Parathyroid adenoma (tissue), 2 donors: ENCODE data around the gene PRRC2B.

Experiments
- H2AFZ ChIP-seq: fragments of 300-600 bp; sonication (generic); one replicate; pipeline ENCODE4 v1.7.0; 2017; ENCODE audit warnings: antibody characterized with exemption, mild to moderate bottlenecking
- H3K27ac ChIP-seq: fragments of 300-600 bp; sonication (generic); one replicate; pipeline ENCODE4 v1.7.0; 2017
- H3K27me3 ChIP-seq: fragments of 300-600 bp; sonication (generic); one replicate; pipeline ENCODE4 v1.7.0; 2017; ENCODE audit warnings: low read length; ENCODE audit not compliant: control insufficient read depth, insufficient read depth
- H3K36me3 ChIP-seq: fragments of 300-600 bp; sonication (generic); one replicate; pipeline ENCODE4 v1.7.0; 2017; ENCODE audit warnings: low read length; ENCODE audit not compliant: control insufficient read depth, insufficient read depth
- H3K4me1 ChIP-seq: fragments of 300-600 bp; sonication (generic); one replicate; pipeline ENCODE4 v1.7.0; 2017; ENCODE audit warnings: control low read depth
- H3K4me2 ChIP-seq: fragments of 300-600 bp; sonication (generic); one replicate; pipeline ENCODE4 v1.7.0; 2017; ENCODE audit warnings: low read length
- H3K4me3 ChIP-seq: fragments of 300-600 bp; sonication (generic); one replicate; pipeline ENCODE4 v1.7.0; 2017; ENCODE audit warnings: low read depth, low read length
- H3K79me2 ChIP-seq: fragments of 300-600 bp; sonication (generic); one replicate; pipeline ENCODE4 v1.7.0; 2017; ENCODE audit warnings: control low read depth
- H3K9ac ChIP-seq: fragments of 300-600 bp; sonication (generic); one replicate; pipeline ENCODE4 v1.7.0; 2017; ENCODE audit warnings: mild to moderate bottlenecking
- H3K9me3 ChIP-seq: fragments of 300-600 bp; sonication (generic); one replicate; pipeline ENCODE4 v1.7.0; 2017; ENCODE audit warnings: low read length; ENCODE audit not compliant: control insufficient read depth
- TF ChIP-seq, protein P1 (sequence below): fragments of 300-600 bp; sonication (generic); IDR thresholded peaks from one replicate; pipeline ENCODE4 v1.7.0; 2017; ENCODE audit warnings: antibody characterized with exemption, mild to moderate bottlenecking
- donor health status: primary hyperparathyroidism.

PRRC2B gene

DNA sequence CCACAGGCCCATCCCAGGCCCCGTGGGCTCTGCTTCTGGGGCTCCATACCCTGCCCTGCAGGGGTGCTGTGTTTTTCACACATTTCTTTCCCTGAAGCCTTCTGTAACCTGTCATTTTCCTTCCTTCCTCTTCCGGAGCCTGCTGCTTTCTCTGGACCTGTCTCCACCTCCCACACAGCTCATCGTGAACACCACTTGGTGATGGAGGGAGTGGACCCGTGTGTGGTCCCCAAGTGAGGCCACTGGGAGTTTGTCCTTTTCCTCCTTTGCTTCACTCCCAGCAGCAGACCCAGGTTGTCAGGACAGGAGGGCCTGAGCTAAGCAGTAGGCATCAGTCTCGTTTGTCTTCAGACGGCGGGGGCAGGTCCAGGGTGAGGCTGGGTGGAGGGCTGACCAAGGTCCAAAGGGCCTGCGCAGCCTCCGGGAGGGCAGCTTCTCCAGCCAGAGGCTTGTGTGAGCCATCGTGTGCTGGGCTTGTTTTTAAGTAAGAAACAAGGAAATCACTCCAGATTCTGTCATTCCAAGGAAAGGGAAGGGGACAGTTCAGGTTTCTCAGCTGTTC is 103.0 kb downstream of the PRRC2B start:
- Histone ChIP-seq H3K4me2 (no peak overlapping the region), H3K9me3 (no peaks in the 10 kb centered on the region), H3K27me3 (no peaks in the 10 kb centered on the region), H3K9ac (no peak overlapping the region), H3K4me1 (no peaks in the 10 kb centered on the region), H3K79me2 (no peaks in the 10 kb centered on the region), H3K36me3 (no peaks in the 10 kb centered on the region), H3K4me3 (no peak overlapping the region), H3K27ac (no peak overlapping the region), H2AFZ (no peak overlapping the region)
- TF ChIP-seq, protein P1, sequence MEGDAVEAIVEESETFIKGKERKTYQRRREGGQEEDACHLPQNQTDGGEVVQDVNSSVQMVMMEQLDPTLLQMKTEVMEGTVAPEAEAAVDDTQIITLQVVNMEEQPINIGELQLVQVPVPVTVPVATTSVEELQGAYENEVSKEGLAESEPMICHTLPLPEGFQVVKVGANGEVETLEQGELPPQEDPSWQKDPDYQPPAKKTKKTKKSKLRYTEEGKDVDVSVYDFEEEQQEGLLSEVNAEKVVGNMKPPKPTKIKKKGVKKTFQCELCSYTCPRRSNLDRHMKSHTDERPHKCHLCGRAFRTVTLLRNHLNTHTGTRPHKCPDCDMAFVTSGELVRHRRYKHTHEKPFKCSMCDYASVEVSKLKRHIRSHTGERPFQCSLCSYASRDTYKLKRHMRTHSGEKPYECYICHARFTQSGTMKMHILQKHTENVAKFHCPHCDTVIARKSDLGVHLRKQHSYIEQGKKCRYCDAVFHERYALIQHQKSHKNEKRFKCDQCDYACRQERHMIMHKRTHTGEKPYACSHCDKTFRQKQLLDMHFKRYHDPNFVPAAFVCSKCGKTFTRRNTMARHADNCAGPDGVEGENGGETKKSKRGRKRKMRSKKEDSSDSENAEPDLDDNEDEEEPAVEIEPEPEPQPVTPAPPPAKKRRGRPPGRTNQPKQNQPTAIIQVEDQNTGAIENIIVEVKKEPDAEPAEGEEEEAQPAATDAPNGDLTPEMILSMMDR: no peak

- no peak overlapping the region for H3K4me2 ChIP-seq
- H3K27me3 ChIP-seq: no peaks in the 10 kb centered on the region
- H3K9ac ChIP-seq: no peak overlapping the region
- H3K9me3 ChIP-seq: no peaks in the 10 kb centered on the region
- H3K4me1 ChIP-seq: peaks cover 1% of the 10 kb centered on the region
- no peak overlapping the region for H2AFZ ChIP-seq
- H3K4me3 ChIP-seq: no peak overlapping the region
- H3K79me2 ChIP-seq: peaks cover under 1% of the 10 kb centered on the region
- H3K36me3 ChIP-seq: no peaks in the 10 kb centered on the region
- H3K27ac ChIP-seq: no peak overlapping the region
- TF ChIP-seq, protein P1: no peak
Measured at GRCh38 chr9:131499254-131499767, 105.4 kb downstream of the PRRC2B start.

DNA sequence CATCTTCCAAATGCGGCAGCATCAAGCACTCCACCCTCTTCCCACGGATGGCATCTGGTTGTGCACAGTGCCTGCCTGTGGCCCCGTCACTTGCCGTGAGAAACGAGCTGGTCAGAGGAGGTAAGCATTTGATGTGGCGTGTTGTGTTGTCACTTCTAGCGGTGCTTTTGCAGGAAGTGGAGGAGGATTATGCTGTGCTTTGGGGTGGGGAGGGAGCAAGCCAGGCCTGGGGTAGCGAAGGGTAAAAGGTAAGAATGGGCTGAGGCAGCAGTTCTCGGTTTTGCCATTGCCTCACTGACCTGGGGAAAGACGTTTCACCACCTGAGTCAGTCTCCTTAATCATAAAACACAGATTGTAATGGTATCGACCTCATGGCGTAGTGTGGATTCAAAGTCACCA is 106.5 kb downstream of the PRRC2B start:
- H3K4me1 ChIP-seq: peaks cover 2% of the 10 kb centered on the region
- no peak overlapping the region for H2AFZ ChIP-seq
- H3K4me3 ChIP-seq: no peak overlapping the region
- peaks cover 2% of the 10 kb centered on the region for H3K79me2 ChIP-seq
- no peaks in the 10 kb centered on the region for H3K36me3 ChIP-seq
- TF ChIP-seq, protein P1: no peak
- no peak overlapping the region for H3K9ac ChIP-seq
- no peaks in the 10 kb centered on the region for H3K27me3 ChIP-seq
- H3K27ac ChIP-seq: no peak overlapping the region
- no peaks in the 10 kb centered on the region for H3K9me3 ChIP-seq
- H3K4me2 ChIP-seq: no peak overlapping the region

- Histone ChIP-seq H3K4me1 (peaks cover 2% of the 10 kb centered on the region), H3K27me3 (no peaks in the 10 kb centered on the region), H3K4me2 (no peak overlapping the region), H3K27ac (no peak overlapping the region), H3K9ac (no peak overlapping the region), H2AFZ (no peak overlapping the region), H3K4me3 (no peak overlapping the region), H3K36me3 (no peaks in the 10 kb centered on the region), H3K79me2 (peaks cover 2% of the 10 kb centered on the region), H3K9me3 (no peaks in the 10 kb centered on the region)
- TF ChIP-seq, protein P1: no peak
Measured at GRCh38 chr9:131500939-131501541, 107.2 kb downstream of the PRRC2B start.
